ENCODE data around the gene PRXL2A.
A peak's percentile ranks its signal among the peaks of the same experiment; 100 is the strongest.

Gene PRXL2A

GRCh38 chr10:80442879-80443278, 34.5 kb downstream of the PRXL2A start:
- FAIRE-seq (no peak), DNase-seq (ENCODE audit: extremely low spot score, insufficient read length, low read depth) (no peak)

- no peak for FAIRE-seq
Observed at GRCh38 chr10:80443531-80443974, 35.2 kb downstream of the PRXL2A start.

GRCh38 chr10:80444124-80444523, 35.8 kb downstream of the PRXL2A start:
- DNase-seq (ENCODE audit: extremely low spot score, insufficient read length, low read depth) (no peak), FAIRE-seq (no peak)

More at GRCh38 chr10:80443531-80443974, 35.2 kb downstream of the PRXL2A start:
- no peak for DNase-seq (ENCODE audit: extremely low spot score, insufficient read length, low read depth)

- DNase-seq (ENCODE audit: extremely low spot score, insufficient read length, low read depth) (peak; percentile 44), FAIRE-seq (peak; percentile 48)
Observed at GRCh38 chr10:80444646-80445319, 36.4 kb downstream of the PRXL2A start.

- DNase-seq (ENCODE audit: extremely low spot score, insufficient read length, low read depth) (no peak), FAIRE-seq (no peak)
Observed at GRCh38 chr10:80447436-80448190, 39.3 kb downstream of the PRXL2A start.

GRCh38 chr10:80448209-80448942, 40.0 kb downstream of the PRXL2A start:
- FAIRE-seq (no peak), DNase-seq (ENCODE audit: extremely low spot score, insufficient read length, low read depth) (no peak)

- no peak for DNase-seq (ENCODE audit: extremely low spot score, insufficient read length, low read depth)
- no peak for FAIRE-seq
Observed at GRCh38 chr10:80449520-80449919, 41.2 kb downstream of the PRXL2A start.

GRCh38 chr10:80451132-80451531, 42.8 kb downstream of the PRXL2A start:
- FAIRE-seq (no peak), DNase-seq (ENCODE audit: extremely low spot score, insufficient read length, low read depth) (no peak)

- FAIRE-seq (no peak), DNase-seq (ENCODE audit: extremely low spot score, insufficient read length, low read depth) (no peak)
Observed at GRCh38 chr10:80452069-80452468, 43.7 kb downstream of the PRXL2A start.

GRCh38 chr10:80452640-80453039, 44.3 kb downstream of the PRXL2A start:
- DNase-seq (ENCODE audit: extremely low spot score, insufficient read length, low read depth), result no peak
- no peak for FAIRE-seq

- FAIRE-seq (no peak), DNase-seq (ENCODE audit: extremely low spot score, insufficient read length, low read depth) (no peak)
Observed at GRCh38 chr10:80453056-80453841, 44.9 kb downstream of the PRXL2A start.

- DNase-seq (ENCODE audit: extremely low spot score, insufficient read length, low read depth), result peak; percentile 69
- FAIRE-seq, result no peak
Observed at GRCh38 chr10:80453842-80454512, 45.6 kb downstream of the PRXL2A start, which contains the start of gene TSPAN14. TSPAN14 (plus strand) TSS chr10:80454310; CDS start chr10:80489234, 34,924 bp downstream.

- DNase-seq (ENCODE audit: extremely low spot score, insufficient read length, low read depth), result no peak
- peak; percentile 9 for FAIRE-seq
Observed at GRCh38 chr10:80454513-80455460, 46.4 kb downstream of the PRXL2A start.

GRCh38 chr10:80455461-80456349, 47.4 kb downstream of the PRXL2A start:
- FAIRE-seq (no peak), DNase-seq (ENCODE audit: extremely low spot score, insufficient read length, low read depth) (no peak)

GRCh38 chr10:80457554-80458262, 49.4 kb downstream of the PRXL2A start:
- DNase-seq (ENCODE audit: extremely low spot score, insufficient read length, low read depth) (no peak), FAIRE-seq (no peak)

- FAIRE-seq, result no peak
- DNase-seq (ENCODE audit: extremely low spot score, insufficient read length, low read depth), result no peak
Observed at GRCh38 chr10:80458263-80458625, 49.9 kb downstream of the PRXL2A start.

- FAIRE-seq (no peak), DNase-seq (ENCODE audit: extremely low spot score, insufficient read length, low read depth) (no peak)
Observed at GRCh38 chr10:80458638-80459037, 50.3 kb downstream of the PRXL2A start.
